ENCODE results near the gene CHST14.

The CHST14 gene

DNA sequence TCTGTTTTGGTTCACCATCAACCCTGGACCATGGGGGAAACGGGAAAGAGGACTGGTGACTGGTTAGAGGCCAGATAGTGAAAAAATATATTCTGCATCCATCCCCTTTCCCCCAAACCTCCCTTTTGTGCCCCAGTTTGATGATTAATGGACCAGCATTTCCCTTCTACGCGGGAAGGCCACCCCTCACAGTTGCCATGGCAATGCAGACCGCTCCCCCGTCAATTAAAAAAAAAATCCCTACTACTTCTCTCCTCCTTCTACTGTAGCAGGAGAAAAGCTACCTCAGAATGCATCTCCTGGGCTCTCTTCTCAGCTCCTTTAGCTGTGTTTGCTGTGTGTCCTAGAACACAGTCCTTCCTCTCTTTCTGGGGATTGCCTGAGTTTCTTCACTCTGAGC lies 26.0 kb upstream of the CHST14 start:
- Histone ChIP-seq H3K4me1 (ENCODE audit: low read length) (no peaks in the 10 kb centered on the region), H3K27ac (ENCODE audit: low read length) (no peak overlapping the region), H3K9ac (ENCODE audit: low read length) (no peak overlapping the region), H4K20me1 (ENCODE audit: insufficient read depth, low read length) (0 out of 2 replicates have a peak, but pooled peaks cover 5% of the 10 kb centered on the region), H3K27me3 (replicated peaks; ENCODE audit: insufficient read depth, low read length) (no peaks in the 10 kb centered on the region), H2AFZ (ENCODE audit: low read length) (no peak overlapping the region), H3K79me2 (ENCODE audit: low read length) (peaks cover 75% of the 10 kb centered on the region), H3K4me2 (ENCODE audit: low read depth, low read length) (no peak overlapping the region), H3F3A (ENCODE audit: insufficient read depth, low read length) (peaks cover 11% of the 10 kb centered on the region), H3K9me3 (replicated peaks; ENCODE audit: insufficient read depth, low read length) (no peaks in the 10 kb centered on the region), H3K36me3 (replicated peaks; ENCODE audit: insufficient read depth, low read length) (no peaks in the 10 kb centered on the region), H3K9me2 (replicated peaks; ENCODE audit: insufficient read depth, low read length) (no peaks in the 10 kb centered on the region), H3K4me3 (ENCODE audit: low read length) (no peak overlapping the region)
- DNase-seq, result no peak
- TF ChIP-seq EZH2 (optimal IDR thresholded peaks at IDR 0.05; ENCODE audit: low read depth, low read length) (no peak), EZH2phosphoT487 (IDR thresholded peaks at IDR 0.05; ENCODE audit: low read length) (no peak)
- TF ChIP-seq, protein P1, sequence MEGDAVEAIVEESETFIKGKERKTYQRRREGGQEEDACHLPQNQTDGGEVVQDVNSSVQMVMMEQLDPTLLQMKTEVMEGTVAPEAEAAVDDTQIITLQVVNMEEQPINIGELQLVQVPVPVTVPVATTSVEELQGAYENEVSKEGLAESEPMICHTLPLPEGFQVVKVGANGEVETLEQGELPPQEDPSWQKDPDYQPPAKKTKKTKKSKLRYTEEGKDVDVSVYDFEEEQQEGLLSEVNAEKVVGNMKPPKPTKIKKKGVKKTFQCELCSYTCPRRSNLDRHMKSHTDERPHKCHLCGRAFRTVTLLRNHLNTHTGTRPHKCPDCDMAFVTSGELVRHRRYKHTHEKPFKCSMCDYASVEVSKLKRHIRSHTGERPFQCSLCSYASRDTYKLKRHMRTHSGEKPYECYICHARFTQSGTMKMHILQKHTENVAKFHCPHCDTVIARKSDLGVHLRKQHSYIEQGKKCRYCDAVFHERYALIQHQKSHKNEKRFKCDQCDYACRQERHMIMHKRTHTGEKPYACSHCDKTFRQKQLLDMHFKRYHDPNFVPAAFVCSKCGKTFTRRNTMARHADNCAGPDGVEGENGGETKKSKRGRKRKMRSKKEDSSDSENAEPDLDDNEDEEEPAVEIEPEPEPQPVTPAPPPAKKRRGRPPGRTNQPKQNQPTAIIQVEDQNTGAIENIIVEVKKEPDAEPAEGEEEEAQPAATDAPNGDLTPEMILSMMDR (IDR thresholded peaks at IDR 0.05; ENCODE audit: low read length), result no peak

DNA sequence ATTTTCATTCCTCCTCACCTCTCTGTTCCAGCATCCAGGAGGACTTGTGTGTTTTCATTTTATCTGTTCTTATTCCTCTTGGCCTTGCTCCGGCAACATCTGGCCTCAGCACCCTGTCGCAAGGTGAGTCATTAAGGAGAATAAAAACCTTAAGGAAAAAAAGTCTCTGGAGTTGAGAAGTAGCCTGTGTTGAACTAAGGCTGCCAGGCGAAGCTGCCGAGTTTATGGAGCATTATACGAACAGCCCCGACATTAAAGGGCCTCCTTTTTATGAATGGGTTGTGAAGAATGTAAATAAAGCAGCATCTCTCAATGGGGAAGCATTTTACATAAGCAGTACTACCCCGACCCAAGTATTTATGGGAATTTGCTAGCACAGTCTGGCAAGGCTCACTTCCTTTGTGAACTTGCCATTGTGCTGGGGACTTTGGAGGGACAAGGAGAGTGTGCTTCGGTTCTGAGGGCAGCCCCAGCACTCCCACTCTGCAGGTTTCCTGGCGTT lies 25.3 kb upstream of the CHST14 start:
- no peaks in the 10 kb centered on the region for H3K9me2 ChIP-seq (replicated peaks; ENCODE audit: insufficient read depth, low read length)
- H3K27me3 ChIP-seq (replicated peaks; ENCODE audit: insufficient read depth, low read length), result no peaks in the 10 kb centered on the region
- TF ChIP-seq EZH2phosphoT487 (IDR thresholded peaks at IDR 0.05; ENCODE audit: low read length) (no peak), EZH2 (optimal IDR thresholded peaks at IDR 0.05; ENCODE audit: low read depth, low read length) (no peak)
- TF ChIP-seq, protein P1 (IDR thresholded peaks at IDR 0.05; ENCODE audit: low read length), result no peak
- H3K36me3 ChIP-seq (replicated peaks; ENCODE audit: insufficient read depth, low read length), result no peaks in the 10 kb centered on the region
- H3K4me2 ChIP-seq (ENCODE audit: low read depth, low read length), result no peak overlapping the region
- no peak overlapping the region for H3K4me3 ChIP-seq (ENCODE audit: low read length)
- H3K4me1 ChIP-seq (ENCODE audit: low read length), result no peaks in the 10 kb centered on the region
- 0 out of 2 replicates have a peak, but pooled peaks cover 5% of the 10 kb centered on the region for H4K20me1 ChIP-seq (ENCODE audit: insufficient read depth, low read length)
- H2AFZ ChIP-seq (ENCODE audit: low read length), result no peak overlapping the region
- peaks cover 83% of the 10 kb centered on the region for H3K79me2 ChIP-seq (ENCODE audit: low read length)
- no peak overlapping the region for H3K27ac ChIP-seq (ENCODE audit: low read length)
- H3K9me3 ChIP-seq (replicated peaks; ENCODE audit: insufficient read depth, low read length), result no peaks in the 10 kb centered on the region
- DNase-seq, result no peak
- peaks cover 4% of the 10 kb centered on the region; the same call in 1 of the 2 replicates for H3F3A ChIP-seq (ENCODE audit: insufficient read depth, low read length)
- no peak overlapping the region for H3K9ac ChIP-seq (ENCODE audit: low read length)

DNA sequence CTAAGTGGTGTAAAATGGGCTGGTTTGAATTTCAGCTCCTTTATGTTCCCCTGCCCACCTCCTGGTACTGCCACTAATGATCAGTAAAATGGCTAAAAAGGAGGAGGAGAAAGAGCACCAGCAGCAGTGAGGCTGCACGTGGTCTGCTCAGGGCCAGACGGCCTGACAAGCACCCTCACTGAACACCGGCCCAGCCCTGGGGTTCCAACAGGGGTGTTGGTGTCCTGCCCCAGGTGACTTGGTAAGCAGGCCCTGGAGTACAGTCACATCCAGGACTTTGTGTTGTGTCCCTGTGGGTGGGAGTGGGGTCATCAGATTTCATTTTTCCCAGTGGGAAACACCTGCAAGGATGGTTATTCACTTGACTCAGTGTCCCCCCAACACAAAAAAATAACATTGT lies 24.6 kb upstream of the CHST14 start:
- H3K4me3 ChIP-seq (ENCODE audit: low read length), result no peak overlapping the region
- H3K27ac ChIP-seq (ENCODE audit: low read length), result no peak overlapping the region
- H3K4me1 ChIP-seq (ENCODE audit: low read length), result no peaks in the 10 kb centered on the region
- peaks cover 88% of the 10 kb centered on the region for H3K79me2 ChIP-seq (ENCODE audit: low read length)
- no peak overlapping the region for H3K9ac ChIP-seq (ENCODE audit: low read length)
- H2AFZ ChIP-seq (ENCODE audit: low read length), result no peak overlapping the region
- no peaks in the 10 kb centered on the region for H3K9me2 ChIP-seq (replicated peaks; ENCODE audit: insufficient read depth, low read length)
- DNase-seq, result no peak
- H4K20me1 ChIP-seq (ENCODE audit: insufficient read depth, low read length), result 0 out of 2 replicates have a peak, but pooled peaks cover 5% of the 10 kb centered on the region
- no peaks in the 10 kb centered on the region for H3K9me3 ChIP-seq (replicated peaks; ENCODE audit: insufficient read depth, low read length)
- no peaks in the 10 kb centered on the region for H3K36me3 ChIP-seq (replicated peaks; ENCODE audit: insufficient read depth, low read length)
- no peak for TF ChIP-seq EZH2 (optimal IDR thresholded peaks at IDR 0.05; ENCODE audit: low read depth, low read length)
- TF ChIP-seq, protein P1 (IDR thresholded peaks at IDR 0.05; ENCODE audit: low read length), result no peak
- H3K27me3 ChIP-seq (replicated peaks; ENCODE audit: insufficient read depth, low read length), result no peaks in the 10 kb centered on the region
- H3K4me2 ChIP-seq (ENCODE audit: low read depth, low read length), result no peak overlapping the region
- H3F3A ChIP-seq (ENCODE audit: insufficient read depth, low read length), result 0 out of 2 replicates have a peak, but pooled peaks cover 4% of the 10 kb centered on the region

All from MM.1S (cell line).